HL-60 (cell line): Measurements from ENCODE around the gene GIPC1.

Source experiments
- DNase-seq, 2 experiments: peaks; one replicate each; pipeline ENCODE4 v3.0.0-alpha.2; 2010 to 2020; ENCODE audit warnings: low read depth in 1 of 2, low spot score in 1 of 2
- H3K27ac ChIP-seq: fragments of 250-450 bp; sonication (Bioruptor Pico); replicated peaks from 2 replicates; pipeline ENCODE4 v1.5.1; 2020; ENCODE audit warnings: mild to moderate bottlenecking, moderate library complexity
- H3K27me3 ChIP-seq: fragments of 250-450 bp; sonication (Bioruptor Pico); 2 replicates; pipeline ENCODE4 v1.5.1; 2021; ENCODE audit warnings: mild to moderate bottlenecking, moderate library complexity; ENCODE audit not compliant: insufficient read depth, poor library complexity, severe bottlenecking
- H3K4me3 ChIP-seq: replicated peaks from 2 replicates; pipeline ENCODE4 v1.5.1; 2011; ENCODE audit warnings: mild to moderate bottlenecking, control low read depth, low read length; ENCODE audit not compliant: insufficient read depth
- GABPA ChIP-seq: IDR thresholded peaks from 2 replicates; pipeline ENCODE4 v1.6.1; 2012; ENCODE audit warnings: low read depth
- POLR2AphosphoS5 ChIP-seq: IDR thresholded peaks from 2 replicates; pipeline ENCODE4 v1.6.1; 2012; ENCODE audit warnings: low read depth
- SPI1 ChIP-seq: IDR thresholded peaks from 2 replicates; pipeline ENCODE4 v1.6.1; 2012; ENCODE audit warnings: low read depth, mild to moderate bottlenecking, borderline replicate concordance
- TF ChIP-seq, protein P1 (sequence below): IDR thresholded peaks from 2 replicates; pipeline ENCODE4 v1.6.1; 2012; ENCODE audit warnings: low read depth; ENCODE audit not compliant: insufficient replicate concordance
- TF ChIP-seq, protein P2 (sequence below): IDR thresholded peaks from one replicate; pipeline ENCODE4 v1.5.1; 2011; ENCODE audit warnings: low read length, control low read depth, inconsistent platforms; ENCODE audit not compliant: insufficient read depth

GIPC1 gene

DNA sequence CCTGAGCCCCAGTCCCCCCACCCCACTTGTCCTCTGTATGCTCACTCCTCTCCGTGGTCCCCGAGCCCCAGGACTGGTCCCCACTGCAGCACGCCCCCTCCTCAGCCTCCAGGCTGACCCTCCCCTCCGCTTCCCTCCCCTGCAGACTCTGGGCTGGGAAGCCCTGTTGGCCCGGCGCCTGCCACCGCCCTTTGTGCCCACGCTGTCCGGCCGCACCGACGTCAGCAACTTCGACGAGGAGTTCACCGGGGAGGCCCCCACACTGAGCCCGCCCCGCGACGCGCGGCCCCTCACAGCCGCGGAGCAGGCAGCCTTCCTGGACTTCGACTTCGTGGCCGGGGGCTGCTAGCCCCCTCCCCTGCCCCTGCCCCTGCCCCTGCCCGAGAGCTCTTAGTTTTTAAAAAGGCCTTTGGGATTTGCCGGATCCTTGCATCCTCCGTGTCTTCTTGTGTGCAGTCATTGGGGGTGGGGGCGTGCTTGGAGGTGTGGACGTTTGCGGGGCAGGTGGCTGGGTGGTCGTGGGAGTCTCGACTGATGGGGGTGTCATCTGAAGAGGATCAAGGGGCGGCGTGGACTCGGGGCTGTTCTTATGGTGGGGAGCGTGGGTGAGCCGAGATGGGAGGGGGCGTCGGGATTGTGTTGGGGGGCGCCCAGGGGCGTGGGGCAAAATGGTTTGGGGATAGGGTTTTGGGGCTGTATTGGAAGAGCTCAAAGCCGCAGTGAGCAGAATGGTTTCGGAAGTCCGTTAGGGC lies 24.3 kb downstream of the GIPC1 start:
- DNase-seq: no peak
- TF ChIP-seq, protein P1, sequence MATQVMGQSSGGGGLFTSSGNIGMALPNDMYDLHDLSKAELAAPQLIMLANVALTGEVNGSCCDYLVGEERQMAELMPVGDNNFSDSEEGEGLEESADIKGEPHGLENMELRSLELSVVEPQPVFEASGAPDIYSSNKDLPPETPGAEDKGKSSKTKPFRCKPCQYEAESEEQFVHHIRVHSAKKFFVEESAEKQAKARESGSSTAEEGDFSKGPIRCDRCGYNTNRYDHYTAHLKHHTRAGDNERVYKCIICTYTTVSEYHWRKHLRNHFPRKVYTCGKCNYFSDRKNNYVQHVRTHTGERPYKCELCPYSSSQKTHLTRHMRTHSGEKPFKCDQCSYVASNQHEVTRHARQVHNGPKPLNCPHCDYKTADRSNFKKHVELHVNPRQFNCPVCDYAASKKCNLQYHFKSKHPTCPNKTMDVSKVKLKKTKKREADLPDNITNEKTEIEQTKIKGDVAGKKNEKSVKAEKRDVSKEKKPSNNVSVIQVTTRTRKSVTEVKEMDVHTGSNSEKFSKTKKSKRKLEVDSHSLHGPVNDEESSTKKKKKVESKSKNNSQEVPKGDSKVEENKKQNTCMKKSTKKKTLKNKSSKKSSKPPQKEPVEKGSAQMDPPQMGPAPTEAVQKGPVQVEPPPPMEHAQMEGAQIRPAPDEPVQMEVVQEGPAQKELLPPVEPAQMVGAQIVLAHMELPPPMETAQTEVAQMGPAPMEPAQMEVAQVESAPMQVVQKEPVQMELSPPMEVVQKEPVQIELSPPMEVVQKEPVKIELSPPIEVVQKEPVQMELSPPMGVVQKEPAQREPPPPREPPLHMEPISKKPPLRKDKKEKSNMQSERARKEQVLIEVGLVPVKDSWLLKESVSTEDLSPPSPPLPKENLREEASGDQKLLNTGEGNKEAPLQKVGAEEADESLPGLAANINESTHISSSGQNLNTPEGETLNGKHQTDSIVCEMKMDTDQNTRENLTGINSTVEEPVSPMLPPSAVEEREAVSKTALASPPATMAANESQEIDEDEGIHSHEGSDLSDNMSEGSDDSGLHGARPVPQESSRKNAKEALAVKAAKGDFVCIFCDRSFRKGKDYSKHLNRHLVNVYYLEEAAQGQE: no peak
- TF ChIP-seq SPI1: no peak
- no peak overlapping the region for H3K27ac ChIP-seq
- peaks cover 19% of the 10 kb centered on the region for H3K27me3 ChIP-seq
- H3K4me3 ChIP-seq: no peak overlapping the region

DNA sequence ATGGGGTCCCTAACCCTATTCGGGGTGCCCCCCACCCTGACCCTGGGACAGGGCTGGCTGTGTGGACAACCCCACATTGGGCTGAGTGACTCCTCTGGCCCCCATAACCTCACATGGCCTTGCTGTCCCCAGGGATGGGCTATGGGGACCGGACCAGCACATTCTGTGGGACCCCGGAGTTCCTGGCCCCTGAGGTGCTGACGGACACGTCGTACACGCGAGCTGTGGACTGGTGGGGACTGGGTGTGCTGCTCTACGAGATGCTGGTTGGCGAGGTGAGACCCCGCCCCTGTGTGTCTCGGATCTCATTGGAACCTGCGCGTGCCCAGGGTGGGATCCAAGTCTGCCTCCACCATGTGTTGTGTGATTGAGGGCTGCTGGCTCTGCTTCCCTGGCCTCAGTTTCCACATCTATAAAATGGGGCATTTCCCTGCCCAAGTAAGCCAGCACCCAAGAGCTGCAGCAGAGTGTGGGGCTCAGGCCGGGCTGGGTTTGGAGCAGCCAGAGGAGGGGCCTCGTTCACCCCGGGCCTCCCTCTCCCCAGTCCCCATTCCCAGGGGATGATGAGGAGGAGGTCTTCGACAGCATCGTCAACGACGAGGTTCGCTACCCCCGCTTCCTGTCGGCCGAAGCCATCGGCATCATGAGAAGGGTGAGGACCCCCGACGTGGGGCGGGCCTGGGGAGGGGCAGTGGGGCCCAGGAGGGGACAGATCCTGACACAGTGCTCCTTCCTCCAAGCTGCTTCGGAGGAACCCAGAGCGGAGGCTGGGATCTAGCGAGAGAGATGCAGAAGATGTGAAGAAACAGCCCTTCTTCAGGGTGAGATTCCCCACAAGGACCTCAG lies 25.7 kb downstream of the GIPC1 start:
- H3K4me3 ChIP-seq: no peak overlapping the region
- peaks cover 19% of the 10 kb centered on the region for H3K27me3 ChIP-seq
- no peak for DNase-seq
- TF ChIP-seq POLR2AphosphoS5 (no peak; the same call in 1 of the 2 replicates), SPI1 (no peak), GABPA (no peak)
- TF ChIP-seq, protein P1: no peak
- TF ChIP-seq, protein P2, sequence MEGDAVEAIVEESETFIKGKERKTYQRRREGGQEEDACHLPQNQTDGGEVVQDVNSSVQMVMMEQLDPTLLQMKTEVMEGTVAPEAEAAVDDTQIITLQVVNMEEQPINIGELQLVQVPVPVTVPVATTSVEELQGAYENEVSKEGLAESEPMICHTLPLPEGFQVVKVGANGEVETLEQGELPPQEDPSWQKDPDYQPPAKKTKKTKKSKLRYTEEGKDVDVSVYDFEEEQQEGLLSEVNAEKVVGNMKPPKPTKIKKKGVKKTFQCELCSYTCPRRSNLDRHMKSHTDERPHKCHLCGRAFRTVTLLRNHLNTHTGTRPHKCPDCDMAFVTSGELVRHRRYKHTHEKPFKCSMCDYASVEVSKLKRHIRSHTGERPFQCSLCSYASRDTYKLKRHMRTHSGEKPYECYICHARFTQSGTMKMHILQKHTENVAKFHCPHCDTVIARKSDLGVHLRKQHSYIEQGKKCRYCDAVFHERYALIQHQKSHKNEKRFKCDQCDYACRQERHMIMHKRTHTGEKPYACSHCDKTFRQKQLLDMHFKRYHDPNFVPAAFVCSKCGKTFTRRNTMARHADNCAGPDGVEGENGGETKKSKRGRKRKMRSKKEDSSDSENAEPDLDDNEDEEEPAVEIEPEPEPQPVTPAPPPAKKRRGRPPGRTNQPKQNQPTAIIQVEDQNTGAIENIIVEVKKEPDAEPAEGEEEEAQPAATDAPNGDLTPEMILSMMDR: no peak
- H3K27ac ChIP-seq: no peak overlapping the region

DNA sequence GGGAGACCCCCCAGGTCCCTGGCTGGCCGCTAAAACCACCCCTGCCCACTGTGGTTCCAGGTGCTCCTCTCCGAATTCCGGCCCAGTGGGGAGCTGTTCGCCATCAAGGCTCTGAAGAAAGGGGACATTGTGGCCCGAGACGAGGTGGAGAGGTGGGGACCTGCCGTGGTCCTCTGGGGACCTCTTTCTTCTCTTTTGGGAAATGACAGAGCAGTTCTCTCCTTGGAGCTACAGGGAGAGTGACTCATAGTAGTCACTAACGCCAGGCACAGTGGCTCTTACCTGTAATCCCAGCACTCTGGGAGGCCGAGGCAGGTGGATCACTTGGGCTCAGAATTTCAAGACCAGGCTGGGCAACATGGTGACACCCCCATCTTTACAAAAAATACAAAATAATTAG lies 28.1 kb downstream of the GIPC1 start:
- DNase-seq: no peak
- no peak overlapping the region for H3K27ac ChIP-seq
- peaks cover 6% of the 10 kb centered on the region for H3K27me3 ChIP-seq
- no peak overlapping the region for H3K4me3 ChIP-seq
- TF ChIP-seq SPI1 (no peak), GABPA (no peak), POLR2AphosphoS5 (no peak)
- TF ChIP-seq, protein P2: no peak
- TF ChIP-seq, protein P1: no peak
